Astrocyte (in vitro differentiated cells and primary cell): ENCODE results near the gene C2CD2. TPM values are rescaled to one million over a fixed set of nuclear protein-coding genes. Genes with fewer than 3 reads are reported as not detected.

Experiments
- DNase-seq: peaks from one replicate; pipeline ENCODE4 v3.0.0-alpha.2; 2010; ENCODE audit warnings: low read depth
- FAIRE-seq: peaks from 2 replicates; lab custom pipeline; 2011; peaks lifted over from hg19 to GRCh38; lab: Jason Lieb, UNC
- H2AFZ ChIP-seq: 2 replicates; pipeline ENCODE4 v1.6.0; 2012; ENCODE audit warnings: low read depth, low read length, inconsistent platforms
- H3K27ac ChIP-seq: 2 replicates; pipeline ENCODE4 v1.5.1; 2011; ENCODE audit warnings: low read depth, low read length, inconsistent platforms
- H3K27me3 ChIP-seq: 2 replicates; pipeline ENCODE4 v1.6.0; 2011; ENCODE audit warnings: low read length, inconsistent platforms; ENCODE audit not compliant: insufficient read depth
- H3K36me3 ChIP-seq: 2 replicates; pipeline ENCODE4 v1.5.1; 2011; ENCODE audit warnings: low read length, inconsistent platforms; ENCODE audit not compliant: insufficient read depth
- H3K4me1 ChIP-seq: 2 replicates; pipeline ENCODE4 v1.5.1; 2011; ENCODE audit warnings: low read length, inconsistent platforms; ENCODE audit not compliant: insufficient read depth
- H3K4me2 ChIP-seq: 2 replicates; pipeline ENCODE4 v1.6.0; 2012; ENCODE audit warnings: low read length, inconsistent platforms
- H3K4me3 ChIP-seq: 2 replicates; pipeline ENCODE4 v1.5.1; 2011; ENCODE audit warnings: low read depth, mild to moderate bottlenecking, low read length, inconsistent platforms; ENCODE audit not compliant: insufficient read depth
- H3K79me2 ChIP-seq: 2 replicates; pipeline ENCODE4 v1.6.0; 2012; ENCODE audit warnings: mild to moderate bottlenecking, low read length, inconsistent platforms; ENCODE audit not compliant: insufficient read depth
- H3K9ac ChIP-seq: 2 replicates; pipeline ENCODE4 v1.6.0; 2012; ENCODE audit warnings: mild to moderate bottlenecking, low read length, inconsistent platforms
- H3K9me3 ChIP-seq: 2 replicates; pipeline ENCODE4 v1.5.1; 2012; ENCODE audit warnings: low read depth, mild to moderate bottlenecking, low read length, inconsistent platforms; ENCODE audit not compliant: insufficient read depth
- H4K20me1 ChIP-seq: 2 replicates; pipeline ENCODE4 v1.6.0; 2012; ENCODE audit warnings: low read length, inconsistent platforms; ENCODE audit not compliant: insufficient read depth
- H3K27ac Mint-ChIP-seq: one replicate; pipeline ENCODE4 v1.8.0; 2021; ENCODE audit warnings: mild to moderate bottlenecking, mixed read lengths; ENCODE audit not compliant: unreplicated experiment
- H3K27me3 Mint-ChIP-seq: one replicate; pipeline ENCODE4 v1.8.0; 2021; ENCODE audit warnings: low read depth, mixed read lengths; ENCODE audit not compliant: unreplicated experiment
- H3K36me3 Mint-ChIP-seq: one replicate; pipeline ENCODE4 v1.8.0; 2021; ENCODE audit warnings: low read depth, mixed read lengths; ENCODE audit not compliant: unreplicated experiment
- H3K4me1 Mint-ChIP-seq: one replicate; pipeline ENCODE4 v1.8.0; 2021; ENCODE audit warnings: low read depth, mixed read lengths; ENCODE audit not compliant: unreplicated experiment
- H3K4me3 Mint-ChIP-seq: one replicate; pipeline ENCODE4 v1.8.0; 2021; ENCODE audit warnings: mild to moderate bottlenecking, moderate library complexity, mixed read lengths; ENCODE audit not compliant: unreplicated experiment
- H3K9me3 Mint-ChIP-seq: one replicate; pipeline ENCODE4 v1.8.0; 2021; ENCODE audit warnings: mild to moderate bottlenecking, mixed read lengths; ENCODE audit not compliant: unreplicated experiment
- EZH2 ChIP-seq: IDR thresholded peaks from 2 replicates; pipeline ENCODE4 v1.6.1; 2012; ENCODE audit warnings: mild to moderate bottlenecking, low read length, inconsistent platforms; ENCODE audit not compliant: insufficient read depth
- total RNA-seq: library from RNA; stranded (reverse); gene quantifications from 2 replicates; pipeline ENCODE4 v1.2.1, GENCODE V29; 2021
- TF ChIP-seq, protein P1 (sequence below): IDR thresholded peaks from 2 replicates; pipeline ENCODE4 v1.5.1; 2011; ENCODE audit warnings: low read depth, mild to moderate bottlenecking, inconsistent platforms, low read length, moderate library complexity; ENCODE audit not compliant: insufficient read depth

The C2CD2 gene
- total RNA-seq, 1 donor from 2014 or later, result 8.3 TPM

- peaks cover 2% of the 10 kb centered on the region for H3K36me3 Mint-ChIP-seq
- no peak overlapping the region for H2AFZ ChIP-seq
- H3K79me2 ChIP-seq, result no peaks in the 10 kb centered on the region
- no peaks in the 10 kb centered on the region for H3K9me3 Mint-ChIP-seq
- no peaks in the 10 kb centered on the region for H3K4me1 Mint-ChIP-seq
- no peak overlapping the region for H3K27ac ChIP-seq
- peaks cover 10% of the 10 kb centered on the region for H3K27me3 Mint-ChIP-seq
- FAIRE-seq, result no peak
- H3K9ac ChIP-seq, result no peak overlapping the region
- no peaks in the 10 kb centered on the region for H3K27me3 ChIP-seq
- no peak for DNase-seq
- TF ChIP-seq EZH2, result no peak
- TF ChIP-seq, protein P1, sequence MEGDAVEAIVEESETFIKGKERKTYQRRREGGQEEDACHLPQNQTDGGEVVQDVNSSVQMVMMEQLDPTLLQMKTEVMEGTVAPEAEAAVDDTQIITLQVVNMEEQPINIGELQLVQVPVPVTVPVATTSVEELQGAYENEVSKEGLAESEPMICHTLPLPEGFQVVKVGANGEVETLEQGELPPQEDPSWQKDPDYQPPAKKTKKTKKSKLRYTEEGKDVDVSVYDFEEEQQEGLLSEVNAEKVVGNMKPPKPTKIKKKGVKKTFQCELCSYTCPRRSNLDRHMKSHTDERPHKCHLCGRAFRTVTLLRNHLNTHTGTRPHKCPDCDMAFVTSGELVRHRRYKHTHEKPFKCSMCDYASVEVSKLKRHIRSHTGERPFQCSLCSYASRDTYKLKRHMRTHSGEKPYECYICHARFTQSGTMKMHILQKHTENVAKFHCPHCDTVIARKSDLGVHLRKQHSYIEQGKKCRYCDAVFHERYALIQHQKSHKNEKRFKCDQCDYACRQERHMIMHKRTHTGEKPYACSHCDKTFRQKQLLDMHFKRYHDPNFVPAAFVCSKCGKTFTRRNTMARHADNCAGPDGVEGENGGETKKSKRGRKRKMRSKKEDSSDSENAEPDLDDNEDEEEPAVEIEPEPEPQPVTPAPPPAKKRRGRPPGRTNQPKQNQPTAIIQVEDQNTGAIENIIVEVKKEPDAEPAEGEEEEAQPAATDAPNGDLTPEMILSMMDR, result no peak
- H3K27ac Mint-ChIP-seq, result no peak overlapping the region
- H3K4me3 Mint-ChIP-seq, result no peak overlapping the region
- H4K20me1 ChIP-seq, result no peaks in the 10 kb centered on the region
- no peaks in the 10 kb centered on the region for H3K36me3 ChIP-seq
- no peak overlapping the region for H3K4me3 ChIP-seq
- H3K4me2 ChIP-seq, result no peak overlapping the region
- no peaks in the 10 kb centered on the region for H3K9me3 ChIP-seq
- H3K4me1 ChIP-seq, result no peaks in the 10 kb centered on the region
Observed at GRCh38 chr21:41886328-41886727, 67.5 kb downstream of the C2CD2 start.

GRCh38 chr21:41885341-41886024 lies 68.3 kb downstream of the C2CD2 start:
- Mint-ChIP-seq H3K4me1 (no peaks in the 10 kb centered on the region), H3K4me3 (no peak overlapping the region), H3K9me3 (no peaks in the 10 kb centered on the region), H3K27ac (no peak overlapping the region), H3K27me3 (peaks cover 10% of the 10 kb centered on the region), H3K36me3 (peaks cover 2% of the 10 kb centered on the region)
- Histone ChIP-seq H3K4me2 (no peak overlapping the region), H3K4me1 (no peaks in the 10 kb centered on the region), H3K79me2 (no peaks in the 10 kb centered on the region), H3K27me3 (no peaks in the 10 kb centered on the region), H4K20me1 (no peaks in the 10 kb centered on the region), H3K36me3 (no peaks in the 10 kb centered on the region), H3K9me3 (no peaks in the 10 kb centered on the region), H3K9ac (no peak overlapping the region), H3K4me3 (no peak overlapping the region), H3K27ac (no peak overlapping the region), H2AFZ (no peak overlapping the region)
- DNase-seq, result peak; percentile 22
- FAIRE-seq, result no peak
- no peak for TF ChIP-seq EZH2
- TF ChIP-seq, protein P1, result no peak

- Histone ChIP-seq H4K20me1 (no peaks in the 10 kb centered on the region), H3K27me3 (no peaks in the 10 kb centered on the region), H3K9ac (no peak overlapping the region), H3K4me2 (no peak overlapping the region), H3K79me2 (no peaks in the 10 kb centered on the region), H3K4me1 (peaks cover 4% of the 10 kb centered on the region), H3K27ac (no peak overlapping the region), H3K36me3 (no peaks in the 10 kb centered on the region), H2AFZ (no peak overlapping the region), H3K4me3 (no peak overlapping the region), H3K9me3 (no peaks in the 10 kb centered on the region)
- Mint-ChIP-seq H3K4me3 (no peak overlapping the region), H3K36me3 (peaks cover 2% of the 10 kb centered on the region), H3K4me1 (no peaks in the 10 kb centered on the region), H3K27me3 (peaks cover 10% of the 10 kb centered on the region), H3K9me3 (no peaks in the 10 kb centered on the region), H3K27ac (no peak overlapping the region)
- TF ChIP-seq, protein P1, result no peak
- no peak for TF ChIP-seq EZH2
- FAIRE-seq (no peak), DNase-seq (no peak)
Observed at GRCh38 chr21:41884501-41885030, 69.3 kb downstream of the C2CD2 start.
